Cardiac fibroblast (primary cell): ENCODE measurements around the gene NUCB1.
"Not testable (repeated sequence)": the region's sequence is repeated elsewhere in the genome, so short reads cannot be mapped to it uniquely, and the experiment has no call there.

ENCODE experiments used
- DNase-seq, 2 donors: peaks; one replicate each; pipeline versions ENCODE4 v3.0.0 to v3.0.0-alpha.2; 2010; ENCODE audit warnings: low read depth in 2 of 2
- H3K4me3 ChIP-seq, 2 donors: replicated peaks in 1 of 2; 1 replicate in 1 of 2; 2 replicates in 1 of 2; pipeline ENCODE4 v1.5.1; 2011; ENCODE audit warnings: low read depth in 2 of 2, low read length in 2 of 2, mild to moderate bottlenecking in 2 of 2, moderate library complexity in 1 of 2
- CTCF ChIP-seq: IDR thresholded peaks from one replicate; pipeline ENCODE4 v1.5.1; 2011; ENCODE audit warnings: low read depth, mild to moderate bottlenecking, low read length, inconsistent platforms

NUCB1 gene

GRCh38 chr19:48897181-48897580, 2.9 kb upstream of the NUCB1 start:
- no peak for TF ChIP-seq CTCF
- DNase-seq: no peak

GRCh38 chr19:48899386-48899749, 744 bp upstream of the NUCB1 start:
- peak overlapping the region in 1 of 2 donors; percentile 96 for H3K4me3 ChIP-seq
- DNase-seq: not testable (repeated sequence)

More at GRCh38 chr19:48897181-48897580, 2.9 kb upstream of the NUCB1 start:
- no peak overlapping the region for H3K4me3 ChIP-seq

GRCh38 chr19:48900477-48901406, 630 bp downstream of the NUCB1 start:
- H3K4me3 ChIP-seq: peak overlapping the region; percentile 94 to 96
- DNase-seq: peak; percentile 58 to 68
- TF ChIP-seq CTCF: no peak

GRCh38 chr19:48902291-48902690, 2.2 kb downstream of the NUCB1 start:
- not testable (repeated sequence) for DNase-seq, H3K4me3 ChIP-seq

GRCh38 chr19:48903788-48904187, 3.7 kb downstream of the NUCB1 start:
- DNase-seq, H3K4me3 ChIP-seq: not testable (repeated sequence)

- H3K4me3 ChIP-seq: no peak overlapping the region
- no peak for TF ChIP-seq CTCF
- no peak for DNase-seq
Observed at GRCh38 chr19:48905664-48906063, 5.6 kb downstream of the NUCB1 start.

- no peak overlapping the region for H3K4me3 ChIP-seq
- DNase-seq: no peak
- TF ChIP-seq CTCF: no peak
Observed at GRCh38 chr19:48906324-48906723, 6.2 kb downstream of the NUCB1 start.

- DNase-seq: no peak
- no peak for TF ChIP-seq CTCF
- no peak overlapping the region for H3K4me3 ChIP-seq
Observed at GRCh38 chr19:48907671-48908070, 7.6 kb downstream of the NUCB1 start.

- H3K4me3 ChIP-seq, DNase-seq: not testable (repeated sequence)
Observed at GRCh38 chr19:48909424-48910077, 9.4 kb downstream of the NUCB1 start.
